ENCODE data around the gene RBP3.

The RBP3 gene

DNA sequence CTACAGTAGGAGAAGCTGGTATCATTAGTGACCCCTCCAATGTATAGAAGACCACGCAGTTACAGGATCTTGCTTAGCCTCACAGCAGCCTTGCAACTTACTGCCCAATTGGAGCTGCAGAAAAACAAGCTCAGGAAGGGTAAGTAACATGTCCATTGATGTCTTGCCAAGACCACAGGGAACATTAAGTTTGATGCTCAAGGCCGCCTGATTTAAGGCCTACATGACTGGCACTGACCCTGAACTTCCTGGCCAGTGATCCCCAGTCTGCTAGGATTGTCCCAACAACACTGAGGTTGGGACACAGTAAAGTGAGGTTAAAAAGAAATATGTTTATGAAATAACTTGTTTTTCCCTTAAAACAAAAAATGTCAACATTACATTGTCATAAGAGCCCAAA lies 32.7 kb upstream of the RBP3 start:
- DNase-seq (ENCODE audit: low read depth in 1 of 2, low spot score in 1 of 2) = no peak
- Histone ChIP-seq H3K4me3 (replicated peaks; ENCODE audit: insufficient read depth, low read length) (no peak overlapping the region), H3K27me3 (ENCODE audit: insufficient read depth, poor library complexity, severe bottlenecking) (no peaks in the 10 kb centered on the region), H3K27ac (replicated peaks) (no peak overlapping the region)
- TF ChIP-seq, protein P1, sequence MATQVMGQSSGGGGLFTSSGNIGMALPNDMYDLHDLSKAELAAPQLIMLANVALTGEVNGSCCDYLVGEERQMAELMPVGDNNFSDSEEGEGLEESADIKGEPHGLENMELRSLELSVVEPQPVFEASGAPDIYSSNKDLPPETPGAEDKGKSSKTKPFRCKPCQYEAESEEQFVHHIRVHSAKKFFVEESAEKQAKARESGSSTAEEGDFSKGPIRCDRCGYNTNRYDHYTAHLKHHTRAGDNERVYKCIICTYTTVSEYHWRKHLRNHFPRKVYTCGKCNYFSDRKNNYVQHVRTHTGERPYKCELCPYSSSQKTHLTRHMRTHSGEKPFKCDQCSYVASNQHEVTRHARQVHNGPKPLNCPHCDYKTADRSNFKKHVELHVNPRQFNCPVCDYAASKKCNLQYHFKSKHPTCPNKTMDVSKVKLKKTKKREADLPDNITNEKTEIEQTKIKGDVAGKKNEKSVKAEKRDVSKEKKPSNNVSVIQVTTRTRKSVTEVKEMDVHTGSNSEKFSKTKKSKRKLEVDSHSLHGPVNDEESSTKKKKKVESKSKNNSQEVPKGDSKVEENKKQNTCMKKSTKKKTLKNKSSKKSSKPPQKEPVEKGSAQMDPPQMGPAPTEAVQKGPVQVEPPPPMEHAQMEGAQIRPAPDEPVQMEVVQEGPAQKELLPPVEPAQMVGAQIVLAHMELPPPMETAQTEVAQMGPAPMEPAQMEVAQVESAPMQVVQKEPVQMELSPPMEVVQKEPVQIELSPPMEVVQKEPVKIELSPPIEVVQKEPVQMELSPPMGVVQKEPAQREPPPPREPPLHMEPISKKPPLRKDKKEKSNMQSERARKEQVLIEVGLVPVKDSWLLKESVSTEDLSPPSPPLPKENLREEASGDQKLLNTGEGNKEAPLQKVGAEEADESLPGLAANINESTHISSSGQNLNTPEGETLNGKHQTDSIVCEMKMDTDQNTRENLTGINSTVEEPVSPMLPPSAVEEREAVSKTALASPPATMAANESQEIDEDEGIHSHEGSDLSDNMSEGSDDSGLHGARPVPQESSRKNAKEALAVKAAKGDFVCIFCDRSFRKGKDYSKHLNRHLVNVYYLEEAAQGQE (IDR thresholded peaks at IDR 0.05; ENCODE audit: insufficient replicate concordance, low read depth) = no peak
- no peak for TF ChIP-seq POLR2AphosphoS5 (IDR thresholded peaks at IDR 0.05; ENCODE audit: low read depth)

DNA sequence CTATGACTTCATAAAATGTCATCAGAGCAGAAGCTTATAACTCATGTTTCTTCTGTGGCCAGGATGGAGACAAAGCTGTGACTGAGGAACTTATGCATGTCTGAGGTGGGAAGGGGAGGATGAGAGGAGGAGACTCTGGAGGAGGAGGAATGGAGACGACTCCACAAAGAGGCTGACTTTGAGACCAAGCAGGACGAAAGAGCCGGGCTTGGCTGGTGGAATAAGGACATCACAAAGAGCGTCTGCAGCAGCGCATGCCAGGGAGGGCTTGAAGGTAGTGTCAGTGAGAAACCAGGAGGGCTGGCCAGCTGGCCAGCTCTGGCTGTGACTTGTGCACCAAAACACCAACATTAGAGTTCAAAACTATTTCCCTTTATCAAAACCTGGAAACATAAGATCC lies 32.0 kb upstream of the RBP3 start:
- TF ChIP-seq, protein P1 (IDR thresholded peaks at IDR 0.05; ENCODE audit: insufficient replicate concordance, low read depth) = no peak
- TF ChIP-seq GABPA (IDR thresholded peaks at IDR 0.05; ENCODE audit: low read depth) = no peak
- no peak for TF ChIP-seq POLR2AphosphoS5 (IDR thresholded peaks at IDR 0.05; ENCODE audit: low read depth)
- TF ChIP-seq, protein P2, sequence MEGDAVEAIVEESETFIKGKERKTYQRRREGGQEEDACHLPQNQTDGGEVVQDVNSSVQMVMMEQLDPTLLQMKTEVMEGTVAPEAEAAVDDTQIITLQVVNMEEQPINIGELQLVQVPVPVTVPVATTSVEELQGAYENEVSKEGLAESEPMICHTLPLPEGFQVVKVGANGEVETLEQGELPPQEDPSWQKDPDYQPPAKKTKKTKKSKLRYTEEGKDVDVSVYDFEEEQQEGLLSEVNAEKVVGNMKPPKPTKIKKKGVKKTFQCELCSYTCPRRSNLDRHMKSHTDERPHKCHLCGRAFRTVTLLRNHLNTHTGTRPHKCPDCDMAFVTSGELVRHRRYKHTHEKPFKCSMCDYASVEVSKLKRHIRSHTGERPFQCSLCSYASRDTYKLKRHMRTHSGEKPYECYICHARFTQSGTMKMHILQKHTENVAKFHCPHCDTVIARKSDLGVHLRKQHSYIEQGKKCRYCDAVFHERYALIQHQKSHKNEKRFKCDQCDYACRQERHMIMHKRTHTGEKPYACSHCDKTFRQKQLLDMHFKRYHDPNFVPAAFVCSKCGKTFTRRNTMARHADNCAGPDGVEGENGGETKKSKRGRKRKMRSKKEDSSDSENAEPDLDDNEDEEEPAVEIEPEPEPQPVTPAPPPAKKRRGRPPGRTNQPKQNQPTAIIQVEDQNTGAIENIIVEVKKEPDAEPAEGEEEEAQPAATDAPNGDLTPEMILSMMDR (IDR thresholded peaks at IDR 0.05; ENCODE audit: insufficient read depth, low read length) = no peak
- no peak for TF ChIP-seq SPI1 (IDR thresholded peaks at IDR 0.05; ENCODE audit: borderline replicate concordance, low read depth)
- H3K27me3 ChIP-seq (ENCODE audit: insufficient read depth, poor library complexity, severe bottlenecking) = no peaks in the 10 kb centered on the region
- no peak overlapping the region for H3K4me3 ChIP-seq (replicated peaks; ENCODE audit: insufficient read depth, low read length)
- H3K27ac ChIP-seq (replicated peaks) = no peak overlapping the region
- DNase-seq (ENCODE audit: low read depth in 1 of 2, low spot score in 1 of 2) = no peak

DNA sequence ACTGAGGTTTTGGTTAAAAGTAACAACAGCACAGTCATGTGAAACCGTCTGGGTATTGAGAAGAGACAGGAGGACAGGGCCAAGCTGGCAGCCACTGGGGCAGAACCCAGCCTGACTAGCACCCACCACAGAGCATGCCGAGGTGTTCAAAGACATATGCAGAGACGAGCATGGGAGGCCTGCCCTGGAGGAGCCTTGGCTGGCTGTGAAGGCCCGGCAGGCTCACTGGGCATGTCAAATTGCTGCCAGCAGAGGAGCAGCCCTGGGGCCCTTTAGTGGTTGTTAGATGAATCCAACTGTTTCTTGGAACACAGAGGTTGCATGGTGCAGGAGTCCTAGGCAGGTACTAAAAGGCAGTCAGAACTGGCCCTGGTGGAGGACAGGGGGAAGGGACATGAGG lies 30.9 kb upstream of the RBP3 start:
- Histone ChIP-seq H3K27me3 (ENCODE audit: insufficient read depth, poor library complexity, severe bottlenecking) (no peaks in the 10 kb centered on the region), H3K27ac (replicated peaks) (no peak overlapping the region), H3K4me3 (replicated peaks; ENCODE audit: insufficient read depth, low read length) (no peak overlapping the region)
- TF ChIP-seq SPI1 (IDR thresholded peaks at IDR 0.05; ENCODE audit: borderline replicate concordance, low read depth) = no peak
- TF ChIP-seq GABPA (IDR thresholded peaks at IDR 0.05; ENCODE audit: low read depth) = no peak
- TF ChIP-seq, protein P2 (IDR thresholded peaks at IDR 0.05; ENCODE audit: insufficient read depth, low read length) = no peak
- TF ChIP-seq, protein P1 (IDR thresholded peaks at IDR 0.05; ENCODE audit: insufficient replicate concordance, low read depth) = no peak
- TF ChIP-seq POLR2AphosphoS5 (IDR thresholded peaks at IDR 0.05; ENCODE audit: low read depth) = no peak
- DNase-seq (ENCODE audit: low read depth in 1 of 2, low spot score in 1 of 2) = no peak

DNA sequence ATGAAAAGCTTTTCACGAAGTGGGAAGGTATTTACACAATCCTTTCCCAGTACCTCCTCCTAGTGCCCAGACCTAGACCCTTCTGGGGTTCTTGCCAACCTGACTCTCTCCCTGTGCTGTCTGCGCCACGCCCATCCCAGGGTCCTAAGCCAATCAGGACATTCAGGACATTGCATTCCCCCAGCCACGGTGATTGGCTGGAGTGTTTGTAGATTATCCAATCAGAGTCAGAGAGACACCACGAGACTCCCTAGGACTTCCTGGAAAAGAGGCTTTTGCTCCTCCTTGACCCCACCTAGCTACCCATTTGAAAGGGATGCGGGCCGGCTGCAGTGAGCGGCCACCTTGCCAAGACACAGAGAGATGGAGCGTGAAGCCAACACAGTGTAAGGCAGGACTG lies 29.5 kb upstream of the RBP3 start:
- Histone ChIP-seq H3K27ac (replicated peaks) (no peak overlapping the region), H3K27me3 (ENCODE audit: insufficient read depth, poor library complexity, severe bottlenecking) (no peaks in the 10 kb centered on the region), H3K4me3 (replicated peaks; ENCODE audit: insufficient read depth, low read length) (no peak overlapping the region)
- TF ChIP-seq GABPA (IDR thresholded peaks at IDR 0.05; ENCODE audit: low read depth) = no peak
- no peak for TF ChIP-seq POLR2AphosphoS5 (IDR thresholded peaks at IDR 0.05; ENCODE audit: low read depth)
- TF ChIP-seq, protein P2 (IDR thresholded peaks at IDR 0.05; ENCODE audit: insufficient read depth, low read length) = no peak
- no peak for TF ChIP-seq SPI1 (IDR thresholded peaks at IDR 0.05; ENCODE audit: borderline replicate concordance, low read depth)
- TF ChIP-seq, protein P1 (IDR thresholded peaks at IDR 0.05; ENCODE audit: insufficient replicate concordance, low read depth) = no peak
- no peak for DNase-seq (ENCODE audit: low read depth in 1 of 2, low spot score in 1 of 2)
